ENCODE measurements around the gene ZNF543. TPM values are rescaled to one million over a fixed set of nuclear protein-coding genes. Genes with fewer than 3 reads are reported as not detected.

The ZNF543 gene
- total and polyA plus RNA-seq, 2 of the 13 experiments (the other 11 are each of a cell fraction or from before 2014, with no cell fraction given), result 2.1 to 8.9 TPM

- TF ChIP-seq ZBED4 (CRISPR knock-in tag; IDR thresholded peaks at IDR 0.05; ENCODE audit: borderline replicate concordance) (peak; percentile 85; the same call in 1 of the 2 replicates), ZNF331 (CRISPR knock-in tag; IDR thresholded peaks at IDR 0.05) (peak; percentile 84; the same call in 1 of the 2 replicates), POLR2AphosphoS2 (IDR thresholded peaks at IDR 0.05; ENCODE audit: low read depth, low read length) (peak; percentile 47; the same call in 1 of the 2 replicates), HOXA9 (CRISPR knock-in tag; IDR thresholded peaks at IDR 0.05; ENCODE audit: borderline replicate concordance) (no peak), PPARG (CRISPR knock-in tag; conservative IDR thresholded peaks at IDR 0.05) (peak; percentile 48; the same call in 1 of the 2 replicates), CHCHD3 (CRISPR knock-in tag; IDR thresholded peaks at IDR 0.05) (no peak), ZNF512 (CRISPR knock-in tag; IDR thresholded peaks at IDR 0.05) (no peak), ZNF274 (CRISPR knock-in tag; IDR thresholded peaks at IDR 0.05) (peak; percentile 67; the same call in 1 of the 2 replicates), ZMYM3 (CRISPR knock-in tag; IDR thresholded peaks at IDR 0.05) (peak; percentile 48; the same call in 1 of the 2 replicates), ZNF121 (CRISPR knock-in tag; IDR thresholded peaks at IDR 0.05) (no peak; the same call in 1 of the 2 replicates), ZBTB2 (CRISPR knock-in tag; IDR thresholded peaks at IDR 0.05; ENCODE audit: low read depth) (peak; percentile 64; the same call in 1 of the 2 replicates), ELF4 (CRISPR knock-in tag; IDR thresholded peaks at IDR 0.05; ENCODE audit: borderline replicate concordance) (peak; percentile 93), ATF3 (CRISPR knock-in tag; IDR thresholded peaks at IDR 0.05) (peak; percentile 94), SATB2 (CRISPR knock-in tag; IDR thresholded peaks at IDR 0.05) (peak; percentile 88), ZNF138 (CRISPR knock-in tag; IDR thresholded peaks at IDR 0.05; ENCODE audit: low read depth) (no peak), ZNF704 (CRISPR knock-in tag; IDR thresholded peaks at IDR 0.05; ENCODE audit: borderline replicate concordance) (peak; percentile 56; the same call in 1 of the 2 replicates), RBFOX2 (IDR thresholded peaks at IDR 0.05; ENCODE audit: low read depth, low read length) (no peak), ZNF503 (CRISPR knock-in tag; IDR thresholded peaks at IDR 0.05) (peak; percentile 67)
Observed at GRCh38 chr19:57279418-57280164, 40.7 kb upstream of the ZNF543 start (continued).
